Measurements from ENCODE around the gene SLC39A9. TPM values are rescaled to one million over a fixed set of nuclear protein-coding genes. Genes with fewer than 3 reads are reported as not detected.

The SLC39A9 gene
- total RNA-seq, 3 donors from 2014 or later = 71.1 to 92.3 (median 73.8) TPM

GRCh38 chr14:69430306-69430939 lies 31.9 kb downstream of the SLC39A9 start:
- Histone ChIP-seq H3K4me1 (no peaks in the 10 kb centered on the region), H3K4me3 (no peak overlapping the region), H3K36me3 (peaks cover 4% of the 10 kb centered on the region), H3K9me3 (no peaks in the 10 kb centered on the region), H3K27ac (no peak overlapping the region), H3K27me3 (no peaks in the 10 kb centered on the region)
- no peak for DNase-seq (ENCODE audit: low spot score in 2 of 2)
- intact Hi-C loops (cut with DNase I; ENCODE audit: low total_unique reads) = no loop called here
- TF ChIP-seq POLR2AphosphoS5 (IDR thresholded peaks at IDR 0.05) (no peak), CTCF (IDR thresholded peaks at IDR 0.05) (no peak), POLR2A (IDR thresholded peaks at IDR 0.05) (no peak)

DNA sequence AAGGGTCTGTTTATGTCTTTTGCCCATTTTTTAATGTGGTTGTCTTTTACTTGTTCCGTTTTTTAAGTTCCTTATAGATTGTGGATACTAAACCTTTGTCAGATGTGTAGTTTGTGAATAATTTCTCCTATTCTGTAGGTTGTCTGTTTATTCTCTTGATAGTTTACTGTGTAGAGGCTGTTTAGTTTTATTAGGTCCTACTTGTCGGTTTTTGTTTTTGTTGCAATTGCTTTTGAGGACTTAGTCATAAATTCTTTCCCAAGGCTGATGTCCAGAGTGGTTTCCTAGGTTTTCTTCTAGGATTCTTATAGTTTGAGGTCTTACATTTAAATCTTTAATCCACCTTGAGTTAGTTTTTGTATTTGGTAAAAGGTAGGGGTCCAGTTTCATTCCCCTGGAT lies 33.9 kb downstream of the SLC39A9 start:
- no peak for TF ChIP-seq POLR2AphosphoS5 (IDR thresholded peaks at IDR 0.05)
- TF ChIP-seq CTCF (IDR thresholded peaks at IDR 0.05) = no peak
- TF ChIP-seq POLR2A (IDR thresholded peaks at IDR 0.05) = no peak
- intact Hi-C loops (cut with DNase I; ENCODE audit: low total_unique reads) = no loop called here
- H3K4me1 ChIP-seq = no peaks in the 10 kb centered on the region

DNA sequence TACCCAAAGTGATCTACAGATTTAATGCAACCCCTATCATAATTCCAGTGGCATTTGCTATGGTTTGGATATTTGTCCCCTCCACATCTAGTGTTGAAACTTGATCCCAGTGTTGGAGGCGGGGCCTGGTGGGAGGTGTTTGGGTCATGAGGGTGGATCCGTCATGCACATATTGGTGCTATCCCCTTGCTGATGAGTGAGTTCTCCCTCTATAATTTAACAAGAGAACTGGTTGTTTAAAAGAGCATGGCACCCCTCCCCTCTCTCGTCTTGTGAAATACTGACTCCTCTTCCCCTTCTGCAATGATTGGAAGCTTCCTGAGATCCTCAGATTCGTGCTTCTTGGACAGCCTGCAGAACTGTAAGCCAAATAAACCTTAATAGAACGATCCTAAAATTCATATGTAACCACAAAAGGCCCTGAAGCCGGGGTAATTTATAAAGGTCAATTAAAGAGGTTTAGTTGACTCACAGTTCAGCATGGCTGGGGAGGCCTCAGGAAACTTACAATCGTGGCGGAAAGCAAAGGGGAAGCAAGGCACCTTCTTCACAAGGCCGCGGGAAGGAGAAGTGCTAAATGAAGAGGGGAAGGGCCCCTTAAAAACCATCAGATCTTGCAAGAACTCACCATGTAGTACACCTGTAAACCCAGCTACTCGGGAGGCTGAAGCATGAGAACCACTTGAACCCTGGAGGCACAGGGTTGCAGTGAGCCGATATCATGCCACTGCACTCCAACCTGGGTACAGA lies 41.2 kb downstream of the SLC39A9 start:
- TF ChIP-seq POLR2A (IDR thresholded peaks at IDR 0.05) (no peak), POLR2AphosphoS5 (IDR thresholded peaks at IDR 0.05) (no peak), CTCF (IDR thresholded peaks at IDR 0.05) (no peak)
- intact Hi-C loops (cut with DNase I; ENCODE audit: low total_unique reads) = no loop called here
- Histone ChIP-seq H3K9me3 (no peaks in the 10 kb centered on the region), H3K27me3 (no peaks in the 10 kb centered on the region), H3K36me3 (no peaks in the 10 kb centered on the region), H3K27ac (no peak overlapping the region), H3K4me3 (no peak overlapping the region), H3K4me1 (no peaks in the 10 kb centered on the region)
- DNase-seq (ENCODE audit: low spot score in 2 of 2) = no peak

More for the DNA sequence above, 33.9 kb downstream of the SLC39A9 start:
- DNase-seq (ENCODE audit: low spot score in 2 of 2) = no peak
- Histone ChIP-seq H3K4me3 (no peak overlapping the region), H3K9me3 (no peaks in the 10 kb centered on the region), H3K27ac (no peak overlapping the region), H3K36me3 (no peaks in the 10 kb centered on the region), H3K27me3 (no peaks in the 10 kb centered on the region)

DNA sequence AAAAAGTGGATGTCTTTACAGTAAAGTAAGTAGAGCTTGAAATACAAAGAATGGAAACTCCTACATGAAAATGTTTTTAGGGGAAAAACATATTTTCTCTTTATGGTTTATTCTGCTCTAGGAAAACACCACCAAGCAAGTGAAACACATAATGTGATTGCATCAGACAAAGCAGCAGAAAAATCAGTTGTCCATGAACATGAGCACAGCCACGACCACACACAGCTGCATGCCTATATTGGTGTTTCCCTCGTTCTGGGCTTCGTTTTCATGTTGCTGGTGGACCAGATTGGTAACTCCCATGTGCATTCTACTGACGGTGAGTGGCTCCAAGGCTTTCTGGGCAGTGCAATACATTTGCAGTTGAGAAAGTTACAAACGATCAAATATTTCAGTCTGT lies 43.5 kb downstream of the SLC39A9 start:
- DNase-seq (ENCODE audit: low spot score in 2 of 2) = no peak
- no peaks in the 10 kb centered on the region for H3K4me1 ChIP-seq
- no peaks in the 10 kb centered on the region for H3K27me3 ChIP-seq
- no peaks in the 10 kb centered on the region for H3K36me3 ChIP-seq
- H3K27ac ChIP-seq = no peak overlapping the region
- H3K4me3 ChIP-seq = no peak overlapping the region
- H3K9me3 ChIP-seq = no peaks in the 10 kb centered on the region
- intact Hi-C loops (cut with DNase I; ENCODE audit: low total_unique reads) = no loop called here
- TF ChIP-seq POLR2AphosphoS5 (IDR thresholded peaks at IDR 0.05) (no peak), CTCF (IDR thresholded peaks at IDR 0.05) (no peak), POLR2A (IDR thresholded peaks at IDR 0.05) (no peak)

GRCh38 chr14:69443296-69443805 lies 44.9 kb downstream of the SLC39A9 start:
- TF ChIP-seq POLR2AphosphoS5 (IDR thresholded peaks at IDR 0.05) (no peak), POLR2A (IDR thresholded peaks at IDR 0.05) (no peak), CTCF (IDR thresholded peaks at IDR 0.05) (no peak)
- no peaks in the 10 kb centered on the region for H3K36me3 ChIP-seq
- no peak overlapping the region for H3K27ac ChIP-seq
- no peak overlapping the region for H3K4me3 ChIP-seq
- intact Hi-C loops (cut with DNase I; ENCODE audit: low total_unique reads) = no loop called here
- H3K9me3 ChIP-seq = no peaks in the 10 kb centered on the region
- H3K27me3 ChIP-seq = no peaks in the 10 kb centered on the region
- no peaks in the 10 kb centered on the region for H3K4me1 ChIP-seq
- DNase-seq (ENCODE audit: low spot score in 2 of 2) = no peak
